Endodermal cell (in vitro differentiated cells): ENCODE results near the gene RXRA. TPM values are rescaled to one million over a fixed set of nuclear protein-coding genes. Genes with fewer than 3 reads are reported as not detected.

Source experiments
- DNase-seq: peaks from one replicate; pipeline ENCODE4 v3.0.0-alpha.2; 2017
- H3K27ac ChIP-seq: 2 replicates; pipeline ENCODE4 v1.5.1; 2013; ENCODE audit warnings: mild to moderate bottlenecking, low read depth, low read length, moderate library complexity
- H3K27me3 ChIP-seq: 2 replicates; pipeline ENCODE4 v1.6.1; 2013; ENCODE audit warnings: mild to moderate bottlenecking, low read length, moderate library complexity; ENCODE audit not compliant: insufficient read depth, control insufficient read depth, poor library complexity, severe bottlenecking
- H3K36me3 ChIP-seq: 2 replicates; pipeline ENCODE4 v1.7.0; 2013; ENCODE audit warnings: mild to moderate bottlenecking, low read length, moderate library complexity; ENCODE audit not compliant: control insufficient read depth, insufficient read depth
- H3K4me1 ChIP-seq: one replicate; pipeline ENCODE4 v1.7.0; 2013; ENCODE audit warnings: low read length; ENCODE audit not compliant: control insufficient read depth, insufficient read depth
- H3K4me3 ChIP-seq: 2 replicates; pipeline ENCODE4 v1.5.1; 2013; ENCODE audit warnings: mild to moderate bottlenecking, low read length, moderate library complexity
- H3K9ac ChIP-seq: 2 replicates; pipeline ENCODE4 v1.6.1; 2013; ENCODE audit warnings: mild to moderate bottlenecking, low read length, moderate library complexity; ENCODE audit not compliant: poor library complexity, severe bottlenecking; ENCODE audit errors: extremely low read depth
- H3K9me3 ChIP-seq: 2 replicates; pipeline ENCODE4 v1.6.1; 2013; ENCODE audit warnings: mild to moderate bottlenecking, low read length, moderate library complexity; ENCODE audit not compliant: control insufficient read depth
- H3K27ac Mint-ChIP-seq: 2 replicates; pipeline ENCODE4 v1.8.0; 2020; ENCODE audit warnings: mixed read lengths
- H3K27me3 Mint-ChIP-seq: 2 replicates; pipeline ENCODE4 v1.8.0; 2021; ENCODE audit warnings: mild to moderate bottlenecking, mixed read lengths; ENCODE audit not compliant: insufficient read depth
- H3K36me3 Mint-ChIP-seq: 2 replicates; pipeline ENCODE4 v1.8.0; 2020; ENCODE audit warnings: low read depth, mixed read lengths
- H3K4me1 Mint-ChIP-seq: 2 replicates; pipeline ENCODE4 v1.8.0; 2020; ENCODE audit warnings: mixed read lengths
- H3K4me3 Mint-ChIP-seq: 2 replicates; pipeline ENCODE4 v1.8.0; 2020; ENCODE audit warnings: mild to moderate bottlenecking, moderate library complexity, mixed read lengths
- H3K9me3 Mint-ChIP-seq: 2 replicates; pipeline ENCODE4 v1.8.0; 2020; ENCODE audit warnings: mild to moderate bottlenecking, mixed read lengths
- WGBS, 2 experiments: methylation state at CpG; one replicate each; pipeline versions ENCODE4 v1.1.5 to v1.1.7; 2013; ENCODE audit warnings: missing lambda C conversion rate in 2 of 2, mixed read lengths in 1 of 2; ENCODE audit not compliant: insufficient coverage in 1 of 2, insufficient read length in 1 of 2; 5-methylcytosine and 5-hydroxymethylcytosine counted together
- total RNA-seq, 2 donors: library from RNA; stranded (reverse); fragmentation: NEBNext Ultra II Directional in 1 of 2; extraction: Animal tissue kit (Norgen Biotek cat#: 25700) in 1 of 2; gene quantifications; 2 replicates in 1 of 2; 3 replicates in 1 of 2; pipeline ENCODE4 v1.2.1, GENCODE V29; 2021
- TF ChIP-seq, protein P1 (sequence below): fragments of 200-600 bp; sonication (generic); conservative IDR thresholded peaks from 2 replicates; pipeline ENCODE4 v1.5.0; 2021; ENCODE audit warnings: antibody characterized with exemption, mild to moderate bottlenecking

RXRA gene
- total RNA-seq, 2 donors from 2014 or later, result 58.3 to 70.6 TPM

DNA sequence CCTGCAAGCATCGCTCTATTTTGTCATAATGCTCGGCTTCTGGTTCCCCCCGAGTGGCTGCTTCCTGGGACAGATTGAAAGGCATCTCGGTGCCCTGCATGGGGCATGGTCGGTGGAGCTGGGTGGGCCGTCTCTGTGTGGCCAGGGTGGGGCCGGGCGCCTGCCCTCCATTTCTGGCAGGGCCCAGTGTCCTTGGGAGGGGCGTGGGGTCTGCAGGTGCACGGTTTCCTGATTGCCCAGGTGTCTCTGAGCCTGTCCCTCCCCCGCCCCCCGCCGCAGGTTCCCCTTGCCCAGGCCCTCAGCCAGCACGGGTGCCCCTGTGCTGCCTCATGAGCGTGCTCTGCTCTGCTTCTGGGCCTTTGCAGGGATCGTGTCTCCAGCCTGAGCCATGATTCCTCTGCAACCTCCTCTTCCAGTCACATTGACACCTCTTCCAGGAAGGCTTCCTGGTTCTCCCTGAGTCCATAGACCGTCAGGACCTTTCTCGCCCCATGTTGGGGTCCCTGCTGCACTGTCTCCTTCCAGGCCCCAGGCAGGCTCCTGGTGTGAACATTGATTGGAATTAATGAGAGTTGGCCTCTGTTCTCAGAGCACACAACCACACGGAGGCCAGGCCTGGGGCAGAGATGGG, 90.2 kb downstream of the RXRA start:
- H3K36me3 Mint-ChIP-seq, result peaks cover 18% of the 10 kb centered on the region
- DNase-seq, result no peak
- no peak overlapping the region for H3K4me3 Mint-ChIP-seq
- Histone ChIP-seq H3K4me1 (no peaks in the 10 kb centered on the region), H3K36me3 (peaks cover 9% of the 10 kb centered on the region), H3K9ac (no peak overlapping the region), H3K4me3 (no peak overlapping the region), H3K27me3 (no peaks in the 10 kb centered on the region), H3K27ac (no peak overlapping the region), H3K9me3 (no peaks in the 10 kb centered on the region)
- no peak overlapping the region for H3K27ac Mint-ChIP-seq
- TF ChIP-seq, protein P1, sequence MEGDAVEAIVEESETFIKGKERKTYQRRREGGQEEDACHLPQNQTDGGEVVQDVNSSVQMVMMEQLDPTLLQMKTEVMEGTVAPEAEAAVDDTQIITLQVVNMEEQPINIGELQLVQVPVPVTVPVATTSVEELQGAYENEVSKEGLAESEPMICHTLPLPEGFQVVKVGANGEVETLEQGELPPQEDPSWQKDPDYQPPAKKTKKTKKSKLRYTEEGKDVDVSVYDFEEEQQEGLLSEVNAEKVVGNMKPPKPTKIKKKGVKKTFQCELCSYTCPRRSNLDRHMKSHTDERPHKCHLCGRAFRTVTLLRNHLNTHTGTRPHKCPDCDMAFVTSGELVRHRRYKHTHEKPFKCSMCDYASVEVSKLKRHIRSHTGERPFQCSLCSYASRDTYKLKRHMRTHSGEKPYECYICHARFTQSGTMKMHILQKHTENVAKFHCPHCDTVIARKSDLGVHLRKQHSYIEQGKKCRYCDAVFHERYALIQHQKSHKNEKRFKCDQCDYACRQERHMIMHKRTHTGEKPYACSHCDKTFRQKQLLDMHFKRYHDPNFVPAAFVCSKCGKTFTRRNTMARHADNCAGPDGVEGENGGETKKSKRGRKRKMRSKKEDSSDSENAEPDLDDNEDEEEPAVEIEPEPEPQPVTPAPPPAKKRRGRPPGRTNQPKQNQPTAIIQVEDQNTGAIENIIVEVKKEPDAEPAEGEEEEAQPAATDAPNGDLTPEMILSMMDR, result no peak
- H3K27me3 Mint-ChIP-seq, result no peaks in the 10 kb centered on the region
- no peaks in the 10 kb centered on the region for H3K9me3 Mint-ChIP-seq
- WGBS, 2 experiments, result 88 to 90% methylated on average over 13 to 19 of the region's 19 CpGs
- peaks cover 2% of the 10 kb centered on the region for H3K4me1 Mint-ChIP-seq

DNA sequence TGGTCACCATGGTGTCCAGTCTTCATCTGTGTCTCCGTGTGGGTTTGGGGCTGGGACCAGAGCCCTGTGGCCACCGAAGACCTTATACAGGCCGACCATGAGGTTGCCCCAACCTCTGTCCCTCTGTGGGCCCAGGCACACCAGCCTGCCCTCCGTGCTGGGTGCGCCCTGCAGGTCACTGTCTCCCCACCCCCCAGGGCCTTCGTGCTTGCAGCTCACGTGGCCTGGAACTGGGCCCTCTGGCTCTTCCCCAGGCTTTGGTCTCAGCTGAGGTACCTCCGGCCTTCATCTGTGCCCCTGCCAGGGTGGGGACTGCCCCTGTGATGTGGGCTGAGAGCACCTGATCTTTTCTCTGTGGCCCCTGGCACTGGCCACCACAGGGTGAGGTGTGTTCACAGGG, 92.1 kb downstream of the RXRA start:
- H3K4me3 ChIP-seq, result no peak overlapping the region
- no peak for DNase-seq
- Mint-ChIP-seq H3K36me3 (peaks cover 24% of the 10 kb centered on the region), H3K9me3 (no peaks in the 10 kb centered on the region), H3K27me3 (no peaks in the 10 kb centered on the region), H3K27ac (no peak overlapping the region), H3K4me1 (peaks cover 2% of the 10 kb centered on the region), H3K4me3 (no peak overlapping the region)
- TF ChIP-seq, protein P1, result no peak
- H3K36me3 ChIP-seq, result peaks cover 9% of the 10 kb centered on the region
- H3K9me3 ChIP-seq, result no peaks in the 10 kb centered on the region
- H3K9ac ChIP-seq, result no peak overlapping the region
- no peaks in the 10 kb centered on the region for H3K4me1 ChIP-seq
- whole genome bisulfite sequencing, 2 experiments, result 95 to 96% methylated on average over 6 to 8 of the region's 8 CpGs
- H3K27ac ChIP-seq, result no peak overlapping the region
- H3K27me3 ChIP-seq, result no peaks in the 10 kb centered on the region

DNA sequence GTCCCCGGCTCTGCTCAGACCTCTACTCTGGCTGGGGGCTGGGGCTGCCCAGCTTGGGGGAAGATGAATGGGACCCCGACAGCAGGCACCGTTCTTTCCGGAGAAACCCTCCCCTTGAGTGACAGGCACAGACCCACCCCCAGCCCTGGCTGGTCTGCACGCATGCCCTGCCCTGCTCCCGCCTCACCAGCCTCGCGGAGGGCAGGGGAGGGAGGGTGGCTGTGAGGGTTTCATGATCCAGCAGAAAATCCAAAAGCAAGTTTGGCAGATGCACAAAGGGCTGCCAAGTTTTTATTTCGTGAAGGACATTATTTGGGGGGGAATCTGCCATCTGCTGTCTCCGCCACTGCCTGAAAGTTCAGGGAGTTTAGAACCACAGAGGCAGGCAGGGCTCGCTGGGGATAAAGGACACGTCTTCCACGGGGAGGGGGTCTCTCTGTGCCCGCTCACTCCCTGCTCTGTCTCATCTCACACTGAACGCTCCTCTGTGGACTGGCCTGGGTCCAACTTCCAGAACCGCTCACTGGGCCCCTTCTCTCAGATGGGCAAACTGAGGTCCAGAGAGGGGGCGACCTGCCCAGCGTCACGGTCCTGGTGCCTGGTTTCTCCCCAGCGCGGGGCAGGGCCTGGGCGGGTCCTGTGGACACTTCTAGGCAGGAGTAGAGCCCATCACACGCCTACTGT, 92.9 kb downstream of the RXRA start:
- DNase-seq, result no peak
- no peaks in the 10 kb centered on the region for H3K9me3 Mint-ChIP-seq
- 88 to 90% methylated on average over 19 to 23 of the region's 23 CpGs for WGBS, 2 experiments
- H3K27me3 Mint-ChIP-seq, result no peaks in the 10 kb centered on the region
- H3K27ac Mint-ChIP-seq, result no peak overlapping the region
- TF ChIP-seq, protein P1, result no peak
- H3K36me3 ChIP-seq, result peaks cover 9% of the 10 kb centered on the region
- peaks cover 24% of the 10 kb centered on the region for H3K36me3 Mint-ChIP-seq
- H3K4me3 ChIP-seq, result no peak overlapping the region
- H3K4me1 Mint-ChIP-seq, result peaks cover 2% of the 10 kb centered on the region
- no peaks in the 10 kb centered on the region for H3K27me3 ChIP-seq
- peak overlapping the region; percentile 72 for H3K27ac ChIP-seq
- no peaks in the 10 kb centered on the region for H3K4me1 ChIP-seq
- no peaks in the 10 kb centered on the region for H3K9me3 ChIP-seq
- H3K4me3 Mint-ChIP-seq, result no peak overlapping the region
- no peak overlapping the region for H3K9ac ChIP-seq
